Measurements from ENCODE around the gene DSG1. TPM values are rescaled to one million over a fixed set of nuclear protein-coding genes. Genes with fewer than 3 reads are reported as not detected.

DSG1 gene
- total RNA-seq (2022) (not detected in 2 replicates), Bru-seq, nascent RNA (percentile 7 among the genes with signal in this experiment), BruChase-seq, experiment 1, labeled RNA remaining after a 6-hour chase (percentile 7 among the genes with signal in this experiment), BruChase-seq, experiment 2, labeled RNA remaining after a 2-hour chase (percentile 4 among the genes with signal in this experiment)
- long read RNA-seq, result 0 reads

GRCh38 chr18:31317860-31318259, at the start of gene DSG1:
Gene DSG1, plus strand, starts transcription at chr18:31318160. Its CDS starts 141 bp downstream, at chr18:31318301.
- BruUV-seq (replicated peaks), result no TSS peak
- Mint-ChIP-seq H3K4me3 (ENCODE audit: unreplicated experiment) (no peak within 1 kb of the TSS), H3K4me1 (ENCODE audit: insufficient read depth, unreplicated experiment) (no peaks in the 10 kb centered on the region), H3K36me3 (ENCODE audit: insufficient read depth, unreplicated experiment) (no peaks in the 10 kb centered on the region), H3K9me3 (ENCODE audit: unreplicated experiment) (no peaks in the 10 kb centered on the region), H3K27me3 (ENCODE audit: insufficient read depth, unreplicated experiment) (no peaks in the 10 kb centered on the region), H3K27ac (ENCODE audit: low read depth, unreplicated experiment) (no peak within 1 kb of the TSS)
- no peak for DNase-seq (ENCODE audit: unreplicated experiment)
- intact Hi-C loops (cut with micrococcal nuclease), result no loop called here
- ChIA-PET POLR2A (no interaction called here), CTCF (interaction anchor here (0.6 kb wide), 1 partner anchor 127 kb away, joined by 3 read pairs; no protein-coding TSS in a partner anchor)
- TF ChIP-seq, protein P1, sequence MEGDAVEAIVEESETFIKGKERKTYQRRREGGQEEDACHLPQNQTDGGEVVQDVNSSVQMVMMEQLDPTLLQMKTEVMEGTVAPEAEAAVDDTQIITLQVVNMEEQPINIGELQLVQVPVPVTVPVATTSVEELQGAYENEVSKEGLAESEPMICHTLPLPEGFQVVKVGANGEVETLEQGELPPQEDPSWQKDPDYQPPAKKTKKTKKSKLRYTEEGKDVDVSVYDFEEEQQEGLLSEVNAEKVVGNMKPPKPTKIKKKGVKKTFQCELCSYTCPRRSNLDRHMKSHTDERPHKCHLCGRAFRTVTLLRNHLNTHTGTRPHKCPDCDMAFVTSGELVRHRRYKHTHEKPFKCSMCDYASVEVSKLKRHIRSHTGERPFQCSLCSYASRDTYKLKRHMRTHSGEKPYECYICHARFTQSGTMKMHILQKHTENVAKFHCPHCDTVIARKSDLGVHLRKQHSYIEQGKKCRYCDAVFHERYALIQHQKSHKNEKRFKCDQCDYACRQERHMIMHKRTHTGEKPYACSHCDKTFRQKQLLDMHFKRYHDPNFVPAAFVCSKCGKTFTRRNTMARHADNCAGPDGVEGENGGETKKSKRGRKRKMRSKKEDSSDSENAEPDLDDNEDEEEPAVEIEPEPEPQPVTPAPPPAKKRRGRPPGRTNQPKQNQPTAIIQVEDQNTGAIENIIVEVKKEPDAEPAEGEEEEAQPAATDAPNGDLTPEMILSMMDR (IDR thresholded peaks at IDR 0.05; ENCODE audit: unreplicated experiment), result no peak

DNA sequence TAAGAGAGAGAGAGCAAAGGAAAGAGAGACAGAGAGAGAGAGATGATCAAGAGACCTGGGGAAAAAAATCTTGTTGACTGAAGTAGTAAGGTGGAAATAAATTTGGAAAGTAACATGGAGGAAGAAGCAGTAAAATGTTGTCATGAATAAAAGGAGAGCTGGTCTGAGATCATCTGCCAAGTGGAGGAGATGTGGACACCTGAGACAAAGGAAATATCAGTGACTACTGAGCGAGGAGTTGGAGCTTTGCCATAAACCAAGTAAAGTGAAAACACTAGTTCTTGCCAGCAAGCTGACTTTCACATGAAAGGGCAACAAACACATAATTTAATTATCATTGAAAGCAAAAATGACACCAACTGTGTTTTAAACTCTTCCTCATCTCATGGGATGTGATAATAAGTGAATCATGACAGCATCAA, 49.0 kb upstream of the DSG1 start:
- intact Hi-C loops (cut with micrococcal nuclease), result loop anchor here (2.0 to 5.0 kb wide), 4 partner anchors 156 to 453 kb away; no protein-coding TSS in a partner anchor
- no peaks in the 10 kb centered on the region for H3K27me3 Mint-ChIP-seq (ENCODE audit: insufficient read depth, unreplicated experiment)
- POLR2A ChIA-PET, result interaction anchor here (0.6 to 6.5 kb wide), 26 partner anchors 8 to 245 kb away, joined by 3 to 94 read pairs (median 5); partner anchors contain the start of genes DSC3 and DSG3
- peak; percentile 88 for DNase-seq (ENCODE audit: unreplicated experiment)
- H3K36me3 Mint-ChIP-seq (ENCODE audit: insufficient read depth, unreplicated experiment), result no peaks in the 10 kb centered on the region
- TF ChIP-seq, protein P1 (IDR thresholded peaks at IDR 0.05; ENCODE audit: unreplicated experiment), result no peak
- H3K4me1 Mint-ChIP-seq (ENCODE audit: insufficient read depth, unreplicated experiment), result peaks cover 28% of the 10 kb centered on the region
- no peaks in the 10 kb centered on the region for H3K9me3 Mint-ChIP-seq (ENCODE audit: unreplicated experiment)
- H3K4me3 Mint-ChIP-seq (ENCODE audit: unreplicated experiment), result peak overlapping the region; percentile 30
- no TSS peak for BruUV-seq (replicated peaks)
- peak overlapping the region; percentile 84 for H3K27ac Mint-ChIP-seq (ENCODE audit: low read depth, unreplicated experiment)
- CTCF ChIA-PET, result interaction anchor here (0.6 to 3.1 kb wide), 13 partner anchors 11 to 819 kb away, joined by 3 to 16 read pairs (median 3); no protein-coding TSS in a partner anchor

GRCh38 chr18:31269566-31269965, 48.4 kb upstream of the DSG1 start:
- Mint-ChIP-seq H3K27me3 (ENCODE audit: insufficient read depth, unreplicated experiment) (no peaks in the 10 kb centered on the region), H3K27ac (ENCODE audit: low read depth, unreplicated experiment) (peak overlapping the region; percentile 84), H3K4me3 (ENCODE audit: unreplicated experiment) (no peak overlapping the region), H3K36me3 (ENCODE audit: insufficient read depth, unreplicated experiment) (no peaks in the 10 kb centered on the region), H3K9me3 (ENCODE audit: unreplicated experiment) (no peaks in the 10 kb centered on the region), H3K4me1 (ENCODE audit: insufficient read depth, unreplicated experiment) (peaks cover 28% of the 10 kb centered on the region)
- no TSS peak for BruUV-seq (replicated peaks)
- POLR2A ChIA-PET, result interaction anchor here (0.6 to 6.5 kb wide), 26 partner anchors 8 to 244 kb away, joined by 3 to 94 read pairs (median 5); partner anchors contain the start of genes DSC3 and DSG3
- CTCF ChIA-PET, result interaction anchor here (0.6 to 3.1 kb wide), 11 partner anchors 12 to 820 kb away, joined by 3 to 16 read pairs (median 4); no protein-coding TSS in a partner anchor
- no peak for DNase-seq (ENCODE audit: unreplicated experiment)
- intact Hi-C loops (cut with micrococcal nuclease), result loop anchor here (2.0 to 5.0 kb wide), 4 partner anchors 155 to 453 kb away; no protein-coding TSS in a partner anchor
- TF ChIP-seq, protein P1 (IDR thresholded peaks at IDR 0.05; ENCODE audit: unreplicated experiment), result no peak

GRCh38 chr18:31270578-31270977, 47.4 kb upstream of the DSG1 start:
- Mint-ChIP-seq H3K4me1 (ENCODE audit: insufficient read depth, unreplicated experiment) (peaks cover 38% of the 10 kb centered on the region), H3K36me3 (ENCODE audit: insufficient read depth, unreplicated experiment) (no peaks in the 10 kb centered on the region), H3K9me3 (ENCODE audit: unreplicated experiment) (no peaks in the 10 kb centered on the region), H3K27me3 (ENCODE audit: insufficient read depth, unreplicated experiment) (no peaks in the 10 kb centered on the region), H3K27ac (ENCODE audit: low read depth, unreplicated experiment) (no peak overlapping the region), H3K4me3 (ENCODE audit: unreplicated experiment) (no peak overlapping the region)
- DNase-seq (ENCODE audit: unreplicated experiment), result no peak
- TF ChIP-seq, protein P1 (IDR thresholded peaks at IDR 0.05; ENCODE audit: unreplicated experiment), result no peak
- intact Hi-C loops (cut with micrococcal nuclease), result no loop called here
- ChIA-PET POLR2A (interaction anchor here (0.7 to 6.5 kb wide), 9 partner anchors 14 to 229 kb away, joined by 3 to 94 read pairs (median 12); partner anchors contain the start of genes DSC3 and DSG3), CTCF (interaction anchor here (0.7 to 3.1 kb wide), 4 partner anchors 13 to 238 kb away, joined by 3 to 16 read pairs (median 3); no protein-coding TSS in a partner anchor)
- BruUV-seq (replicated peaks), result no TSS peak

Measured in MCF 10A (cell line).